ENCODE results near the gene RASL10B.
A peak's percentile ranks its signal among the peaks of the same experiment; 100 is the strongest.

RASL10B gene

GRCh38 chr17:35784895-35785294 is 53.5 kb downstream of the RASL10B start:
- Histone ChIP-seq H3K36me3 (ENCODE audit: control insufficient read depth in 1 of 2, insufficient read depth in 2 of 2, low read length in 2 of 2) (no peaks in the 10 kb centered on the region), H3K27ac (ENCODE audit: low read length) (no peak overlapping the region), H3K27me3 (ENCODE audit: low read depth, low read length) (no peaks in the 10 kb centered on the region), H3K4me1 (ENCODE audit: control insufficient read depth in 1 of 2, insufficient read depth in 2 of 2, low read length in 2 of 2) (peaks cover 18 to 51% of the 10 kb centered on the region in 2 donors), H3K9me3 (ENCODE audit: control insufficient read depth in 1 of 2, low read length in 2 of 2) (no peaks in the 10 kb centered on the region), H3K4me3 (ENCODE audit: low read depth in 1 of 2, low read length in 2 of 2) (no peak overlapping the region)

DNA sequence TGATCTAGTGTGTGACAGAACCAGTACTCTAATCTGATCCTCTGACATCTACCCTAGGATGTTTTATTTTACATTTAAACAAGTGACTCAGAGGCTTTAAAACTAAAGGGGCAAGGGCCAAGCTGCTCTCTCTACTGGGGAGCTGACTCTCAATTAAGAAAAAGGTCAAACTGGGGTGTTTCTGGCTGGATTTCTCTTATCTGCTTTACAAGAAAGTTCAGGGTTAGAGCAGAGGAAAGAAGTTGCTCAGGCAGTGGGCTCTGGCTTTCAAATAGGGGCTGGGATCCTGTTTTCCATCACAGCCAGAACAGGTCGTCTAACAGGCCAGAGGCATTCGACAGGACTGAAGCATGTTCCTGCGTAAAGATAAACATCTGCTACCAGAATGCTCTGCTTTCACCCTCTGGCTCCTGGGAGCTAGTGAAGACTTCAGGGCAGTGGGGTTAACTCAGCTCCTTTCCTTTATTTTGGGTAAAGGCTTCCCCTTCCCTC is 55.5 kb downstream of the RASL10B start:
- H3K27ac ChIP-seq (ENCODE audit: low read length), result peak overlapping the region; percentile 3
- no peaks in the 10 kb centered on the region for H3K27me3 ChIP-seq (ENCODE audit: low read depth, low read length)
- H3K4me1 ChIP-seq (ENCODE audit: control insufficient read depth in 1 of 2, insufficient read depth in 2 of 2, low read length in 2 of 2), result peaks cover 18 to 51% of the 10 kb centered on the region in 2 donors
- no peaks in the 10 kb centered on the region for H3K9me3 ChIP-seq (ENCODE audit: control insufficient read depth in 1 of 2, low read length in 2 of 2)
- no peaks in the 10 kb centered on the region for H3K36me3 ChIP-seq (ENCODE audit: control insufficient read depth in 1 of 2, insufficient read depth in 2 of 2, low read length in 2 of 2)
- H3K4me3 ChIP-seq (ENCODE audit: low read depth in 1 of 2, low read length in 2 of 2), result no peak overlapping the region

GRCh38 chr17:35788477-35789368 is 57.3 kb downstream of the RASL10B start:
- H3K27ac ChIP-seq (ENCODE audit: low read length), result peak overlapping the region; percentile 65
- no peaks in the 10 kb centered on the region for H3K9me3 ChIP-seq (ENCODE audit: control insufficient read depth in 1 of 2, low read length in 2 of 2)
- H3K27me3 ChIP-seq (ENCODE audit: low read depth, low read length), result peaks cover 4% of the 10 kb centered on the region
- H3K4me3 ChIP-seq (ENCODE audit: low read depth in 1 of 2, low read length in 2 of 2), result no peak overlapping the region
- peaks cover 16 to 56% of the 10 kb centered on the region in 2 donors for H3K4me1 ChIP-seq (ENCODE audit: control insufficient read depth in 1 of 2, insufficient read depth in 2 of 2, low read length in 2 of 2)
- no peaks in the 10 kb centered on the region for H3K36me3 ChIP-seq (ENCODE audit: control insufficient read depth in 1 of 2, insufficient read depth in 2 of 2, low read length in 2 of 2)

- Histone ChIP-seq H3K36me3 (ENCODE audit: control insufficient read depth in 1 of 2, insufficient read depth in 2 of 2, low read length in 2 of 2) (no peaks in the 10 kb centered on the region), H3K4me1 (ENCODE audit: control insufficient read depth in 1 of 2, insufficient read depth in 2 of 2, low read length in 2 of 2) (peaks cover 15 to 55% of the 10 kb centered on the region in 2 donors)
Measured at GRCh38 chr17:35790841-35791240, 59.4 kb downstream of the RASL10B start.

DNA sequence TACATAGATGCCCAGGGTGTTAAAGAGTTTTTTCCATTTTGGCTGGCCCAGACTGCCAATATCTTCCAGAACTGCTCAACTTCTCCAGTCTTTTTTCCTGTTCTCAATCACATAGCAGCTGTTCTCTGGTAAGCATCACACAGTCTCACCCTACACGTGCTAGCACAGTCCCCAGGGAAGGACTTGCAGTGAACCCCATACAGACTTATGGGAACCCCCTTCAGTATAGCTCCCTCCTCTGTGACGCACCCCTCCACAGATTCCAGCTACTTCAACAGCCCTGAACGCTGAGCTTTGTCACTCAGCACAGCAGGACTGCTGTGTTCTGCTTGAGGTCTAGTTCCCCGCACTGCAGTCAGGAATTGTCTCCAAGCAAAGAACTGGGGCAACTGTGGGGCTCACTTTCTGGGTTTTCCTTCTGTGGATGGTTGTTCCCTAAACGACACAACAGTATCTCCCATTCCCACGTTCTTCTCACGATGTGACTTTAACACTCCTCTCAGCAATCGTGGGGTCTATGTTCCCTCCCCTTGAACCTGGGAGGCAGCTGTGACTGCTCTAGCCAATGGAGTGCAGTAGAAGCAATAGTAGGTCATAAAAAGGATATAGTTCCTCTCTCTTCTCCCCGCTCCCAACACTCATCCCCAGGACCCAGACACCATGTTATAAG is 60.4 kb downstream of the RASL10B start:
- Histone ChIP-seq H3K4me1 (ENCODE audit: control insufficient read depth in 1 of 2, insufficient read depth in 2 of 2, low read length in 2 of 2) (peaks cover 15 to 47% of the 10 kb centered on the region in 2 donors), H3K27ac (ENCODE audit: low read length) (no peak overlapping the region), H3K9me3 (ENCODE audit: control insufficient read depth in 1 of 2, low read length in 2 of 2) (no peaks in the 10 kb centered on the region)

More at GRCh38 chr17:35790841-35791240, 59.4 kb downstream of the RASL10B start:
- Histone ChIP-seq H3K9me3 (ENCODE audit: control insufficient read depth in 1 of 2, low read length in 2 of 2) (no peaks in the 10 kb centered on the region), H3K27me3 (ENCODE audit: low read depth, low read length) (peaks cover 7% of the 10 kb centered on the region), H3K4me3 (ENCODE audit: low read depth in 1 of 2, low read length in 2 of 2) (no peak overlapping the region), H3K27ac (ENCODE audit: low read length) (no peak overlapping the region)

More for the DNA sequence above, 60.4 kb downstream of the RASL10B start:
- H3K27me3 ChIP-seq (ENCODE audit: low read depth, low read length), result peaks cover 13% of the 10 kb centered on the region
- H3K36me3 ChIP-seq (ENCODE audit: control insufficient read depth in 1 of 2, insufficient read depth in 2 of 2, low read length in 2 of 2), result no peaks in the 10 kb centered on the region
- no peak overlapping the region for H3K4me3 ChIP-seq (ENCODE audit: low read depth in 1 of 2, low read length in 2 of 2)
